GM10847 (cell line): Measurements from ENCODE around the gene RRAD.

Experiments
- POLR2A ChIP-seq: IDR thresholded peaks from 2 replicates; pipeline ENCODE4 v1.6.1; 2011; ENCODE audit not compliant: insufficient read length; ENCODE audit errors: extremely low read depth

The RRAD gene

DNA sequence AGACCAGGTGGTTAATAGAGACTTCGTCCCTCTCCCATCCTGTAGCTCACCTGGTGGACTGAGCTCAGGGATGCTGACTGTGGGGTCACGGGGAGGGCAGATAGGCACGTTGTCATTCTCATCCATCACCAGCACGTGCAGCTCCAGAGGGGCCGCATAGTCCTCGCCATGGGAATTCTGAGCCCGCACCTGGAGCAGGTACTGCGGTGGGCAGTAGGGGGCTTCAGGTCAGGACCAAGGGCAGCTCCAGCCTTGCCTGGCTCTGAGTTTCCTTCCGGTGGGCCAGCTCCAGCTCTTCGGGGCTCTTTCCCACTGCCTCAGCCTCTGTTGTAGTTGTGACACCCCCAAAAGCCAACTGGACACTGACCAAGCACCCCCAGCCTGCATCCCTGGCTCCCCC lies 12.3 kb downstream of the RRAD start:
- TF ChIP-seq POLR2A: no peak

GRCh38 chr16:66911801-66912200 lies 13.5 kb downstream of the RRAD start:
- no peak for TF ChIP-seq POLR2A

DNA sequence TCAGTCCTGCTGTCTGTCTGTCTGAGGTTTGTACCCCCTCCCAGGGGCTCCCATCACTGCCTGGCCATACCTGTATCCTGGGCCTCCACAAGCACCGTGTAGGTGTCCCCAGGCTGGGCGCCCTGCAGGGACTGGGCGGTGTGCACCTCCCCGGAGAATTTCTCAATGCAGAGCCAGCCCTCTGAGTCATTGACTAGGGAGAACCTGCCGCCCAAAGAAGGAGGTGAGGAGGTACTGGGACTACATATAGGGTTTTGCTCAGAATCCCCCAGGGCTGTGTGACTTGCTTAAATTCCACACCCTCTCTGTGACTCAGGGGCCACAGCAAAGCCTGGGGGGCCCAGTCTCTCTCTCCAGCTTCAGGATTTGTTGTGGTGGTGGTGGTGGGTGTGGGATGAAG lies 14.2 kb downstream of the RRAD start:
- TF ChIP-seq POLR2A: no peak

GRCh38 chr16:66910175-66910940 lies 15.0 kb downstream of the RRAD start:
- no peak for TF ChIP-seq POLR2A

- no peak for TF ChIP-seq POLR2A
These were observed 16.4 kb downstream of the RRAD start for GRCh38 chr16:66908762-66909559.

- no peak for TF ChIP-seq POLR2A
These were observed 17.2 kb downstream of the RRAD start for GRCh38 chr16:66908116-66908515.

DNA sequence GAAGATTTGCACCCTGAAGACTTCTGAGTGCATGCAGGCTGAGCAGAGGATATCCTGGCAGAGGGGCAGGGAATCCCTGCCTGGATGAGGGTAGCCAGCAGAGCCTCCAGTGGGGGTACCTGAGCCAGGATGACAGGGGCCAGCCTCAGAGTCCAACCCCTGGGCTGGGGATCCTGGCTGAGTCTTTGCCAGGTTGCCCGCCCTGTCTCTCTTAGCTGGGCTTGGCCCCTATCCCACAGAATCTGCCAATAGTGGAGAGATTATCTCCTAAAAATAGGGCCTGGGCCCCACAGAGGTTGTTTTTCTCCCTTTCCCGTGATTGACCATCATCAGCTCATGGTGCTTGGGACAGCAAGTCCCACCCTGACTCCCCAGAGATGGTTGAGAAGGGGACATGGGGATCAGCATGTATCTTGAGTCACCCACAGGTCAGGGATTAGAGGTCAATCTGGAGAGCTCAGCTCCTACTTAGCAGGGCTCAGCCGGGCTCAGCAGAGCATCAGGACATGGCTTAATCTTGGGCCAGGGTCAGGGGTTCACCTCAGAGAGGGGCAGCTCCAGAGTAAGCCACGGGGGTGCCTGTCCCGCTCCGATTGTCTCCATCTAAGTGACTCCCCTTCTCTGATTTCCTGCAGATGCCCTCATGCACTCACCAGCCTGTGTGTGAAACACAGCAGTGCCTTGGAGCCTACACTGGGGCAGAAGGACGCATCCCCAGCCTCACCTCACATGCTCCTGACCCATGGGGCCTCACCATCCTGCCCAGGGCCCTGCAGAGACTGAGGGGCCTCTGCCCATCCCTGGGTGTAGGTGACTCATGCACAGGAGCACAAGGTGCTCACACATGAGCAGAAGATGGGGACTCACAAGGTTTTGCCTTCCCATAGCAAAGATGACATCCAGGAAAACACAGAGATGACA lies 18.2 kb downstream of the RRAD start:
- TF ChIP-seq POLR2A: no peak

DNA sequence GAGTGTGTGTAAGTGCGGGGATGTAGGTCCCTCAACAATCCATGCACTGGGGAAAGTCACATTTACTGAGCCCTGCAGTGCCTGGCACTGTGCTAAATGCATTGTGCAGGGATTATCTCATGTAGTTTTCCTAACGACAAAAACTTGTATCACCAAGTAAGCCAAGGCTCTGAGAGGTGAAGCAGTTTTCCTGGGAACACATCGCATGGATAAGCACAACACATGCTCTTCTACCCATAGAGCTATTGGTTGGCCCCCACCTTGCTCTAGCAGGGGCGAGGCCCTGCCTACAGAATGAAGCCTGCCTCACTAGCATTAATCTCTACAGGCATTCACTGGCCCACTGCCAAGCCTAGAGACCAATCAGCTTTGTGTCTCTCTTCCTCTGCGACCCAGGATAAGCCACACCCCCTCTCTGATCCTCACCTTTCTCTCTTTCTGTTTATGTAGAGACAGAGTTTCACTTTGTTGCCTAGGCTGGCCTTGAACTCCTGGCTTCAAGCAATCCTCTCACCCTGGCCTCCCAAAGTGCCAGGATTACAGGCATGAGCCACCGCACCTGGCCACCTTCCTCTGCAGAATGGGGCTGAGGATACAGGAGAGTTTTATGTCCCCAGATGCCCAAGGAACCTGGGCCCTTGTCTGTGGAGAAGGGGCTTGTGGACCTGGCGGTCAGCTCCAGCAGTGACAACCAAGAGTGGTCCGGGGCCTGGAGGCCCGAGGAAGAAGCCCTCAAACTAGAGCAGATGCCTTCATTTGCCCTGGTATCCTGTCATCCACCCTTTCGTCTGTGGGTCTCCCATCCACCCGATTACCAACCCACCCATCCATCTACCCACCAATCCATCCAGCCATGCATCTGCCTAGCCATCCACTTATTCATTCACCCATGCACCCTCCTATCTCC lies 19.4 kb downstream of the RRAD start:
- TF ChIP-seq POLR2A: no peak

DNA sequence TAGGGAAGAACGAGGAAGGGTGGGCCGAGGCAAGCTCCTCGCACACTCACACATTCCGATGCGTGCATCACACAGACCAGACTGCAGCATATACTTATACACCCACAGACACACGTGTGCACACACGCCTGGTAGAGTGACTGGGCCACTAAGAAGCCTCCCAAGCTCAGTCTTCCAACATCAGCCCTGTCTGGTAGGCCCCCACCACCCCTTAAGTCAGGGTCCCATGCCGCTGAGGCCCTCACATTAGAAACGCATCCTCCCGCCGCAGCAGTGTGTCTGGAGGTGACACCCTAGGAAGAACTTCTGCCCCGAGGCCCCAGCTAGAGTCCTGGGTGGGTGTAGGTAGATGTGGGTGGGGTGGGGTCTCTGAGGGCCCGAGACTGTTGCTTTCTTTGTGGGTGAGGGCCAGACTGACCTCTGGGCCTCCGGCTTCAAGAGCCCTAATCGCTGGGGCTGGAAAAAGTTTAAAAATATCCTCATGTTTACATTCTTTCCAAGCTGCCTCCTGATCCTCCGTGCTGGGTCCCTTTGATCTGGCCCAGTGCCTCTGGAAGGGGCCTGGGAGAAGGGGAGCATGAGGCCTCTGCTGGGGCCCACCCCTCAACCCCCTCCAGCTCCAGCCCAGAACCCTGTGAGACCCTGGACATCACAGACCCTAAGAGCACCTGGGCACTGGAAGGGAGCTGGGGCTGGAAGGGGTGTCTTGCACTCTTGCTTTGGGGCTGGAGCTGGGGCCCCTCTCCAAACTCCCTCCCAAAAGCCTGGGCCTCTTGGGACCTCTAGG lies 20.3 kb downstream of the RRAD start:
- TF ChIP-seq POLR2A: no peak

- TF ChIP-seq POLR2A: no peak
These were observed 20.9 kb downstream of the RRAD start for GRCh38 chr16:66904428-66904845.

GRCh38 chr16:66903544-66904427 lies 21.5 kb downstream of the RRAD start:
- TF ChIP-seq POLR2A: no peak

DNA sequence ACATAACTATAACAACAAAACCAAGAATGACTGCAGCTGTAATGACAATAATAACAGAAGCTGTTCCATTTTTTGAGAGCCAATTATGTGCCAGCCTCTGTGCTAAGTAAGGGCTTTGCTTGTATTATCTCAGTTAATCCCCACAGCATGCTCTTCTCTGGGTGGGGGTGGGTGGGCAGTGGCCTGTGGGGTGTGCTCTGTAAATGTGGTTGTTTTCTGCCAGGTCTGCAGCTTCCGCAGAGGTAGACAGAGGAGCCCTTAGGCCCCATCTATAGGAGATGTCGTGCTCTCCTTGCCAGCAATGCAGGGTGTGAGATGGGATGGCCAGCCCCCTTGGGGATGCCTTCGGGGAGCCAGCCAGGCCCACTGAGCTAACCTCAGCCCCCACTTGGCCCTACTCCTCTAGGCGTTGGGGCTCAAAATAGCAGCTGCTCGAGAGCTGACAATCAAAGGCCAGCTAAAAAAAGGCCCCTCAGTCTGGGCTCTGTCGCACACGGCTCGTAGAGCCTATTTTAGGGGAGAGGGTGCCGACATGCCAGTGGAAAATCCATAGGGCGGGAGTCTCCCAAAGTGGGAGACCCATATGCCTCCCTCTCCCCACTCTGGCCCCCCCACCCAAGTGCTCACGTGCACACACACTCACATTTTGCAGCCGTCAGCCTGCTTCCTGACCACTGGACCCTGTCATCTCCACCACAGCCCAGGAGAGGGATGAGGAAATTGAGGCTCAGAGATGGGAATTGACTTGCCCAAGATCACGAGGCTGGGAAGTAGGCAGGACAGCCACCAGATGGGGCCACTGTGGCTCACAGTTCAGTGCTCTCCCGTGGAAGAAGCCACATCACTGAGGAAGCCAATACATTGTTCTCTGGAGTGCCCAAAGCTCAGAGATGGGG lies 22.4 kb downstream of the RRAD start:
- TF ChIP-seq POLR2A: no peak
